GM19043 (cell line): Measurements from ENCODE around the gene TCL1B.
A peak's percentile ranks its signal among the peaks of the same experiment; 100 is the strongest.
"Not testable (repeated sequence)": the region's sequence is repeated elsewhere in the genome, so short reads cannot be mapped to it uniquely, and the experiment has no call there.

Experiments
- ATAC-seq: cut with Tn5 transposase; IDR thresholded peaks from one replicate; pipeline ENCODE4 v1.9.1; 2021; ENCODE audit warnings: low read depth; ENCODE audit not compliant: unreplicated experiment

TCL1B gene

GRCh38 chr14:95700221-95700976 is 14.2 kb downstream of the TCL1B start:
- ATAC-seq = no peak

GRCh38 chr14:95701846-95702221 is 15.6 kb downstream of the TCL1B start:
- ATAC-seq = no peak

DNA sequence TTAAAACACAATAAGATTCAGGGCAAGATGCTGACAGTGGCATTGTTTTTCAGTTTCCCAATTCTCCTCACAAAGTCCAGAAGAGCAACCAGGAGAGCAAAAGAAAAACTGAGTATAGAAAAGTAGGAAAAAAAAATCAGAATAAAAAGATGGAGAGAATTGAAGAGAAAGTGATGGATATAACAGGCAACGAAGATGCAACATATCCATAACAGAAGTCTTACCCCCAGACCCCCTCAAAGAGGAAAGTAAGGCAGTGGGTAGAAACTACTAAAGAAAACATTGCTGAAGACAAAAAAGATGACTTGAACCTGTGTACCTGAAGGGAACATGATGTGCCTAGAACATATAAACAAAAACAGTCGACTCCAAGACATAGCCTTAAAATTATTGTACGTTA is 17.1 kb downstream of the TCL1B start:
- ATAC-seq = no peak

DNA sequence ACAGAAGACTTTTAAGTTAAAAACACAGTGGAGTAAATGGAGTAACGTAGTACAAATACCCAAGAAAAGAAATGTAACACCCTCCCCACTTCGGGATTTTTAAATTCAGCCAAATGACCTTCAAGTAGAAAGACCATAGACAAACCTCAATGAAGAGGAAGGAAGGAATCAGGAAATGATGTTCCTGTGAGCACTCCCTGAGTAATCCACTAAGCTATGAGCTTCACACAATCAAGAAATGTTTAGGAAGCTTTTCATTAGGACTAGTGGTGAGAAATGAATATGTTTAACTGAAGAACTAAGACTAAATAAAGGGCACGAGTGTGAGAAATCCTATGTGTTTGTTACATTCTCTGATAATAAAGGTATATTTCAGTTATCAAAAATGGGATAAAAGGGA is 17.6 kb downstream of the TCL1B start:
- ATAC-seq = no peak

DNA sequence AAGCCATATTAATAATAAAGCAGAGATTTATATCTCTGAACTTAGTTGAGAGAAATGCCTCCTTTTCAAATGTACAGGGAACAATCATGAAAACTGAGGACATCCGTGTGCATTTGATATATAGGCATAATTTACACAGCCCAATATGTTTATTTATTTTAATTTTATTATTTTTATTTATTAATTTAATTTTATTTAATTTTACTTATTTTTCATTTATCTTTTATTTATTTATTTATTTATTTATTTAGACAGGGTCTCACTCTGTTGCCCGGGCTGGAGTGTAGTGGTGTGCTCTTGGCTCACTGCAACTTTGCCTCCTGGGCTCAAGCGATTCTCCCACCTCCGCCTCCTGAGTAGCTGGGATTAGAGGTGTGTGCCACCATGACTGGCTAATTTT is 19.3 kb downstream of the TCL1B start:
- no peak for ATAC-seq

- ATAC-seq = no peak
Measured at GRCh38 chr14:95707327-95707726, 21.1 kb downstream of the TCL1B start.

GRCh38 chr14:95710106-95710505 is 23.9 kb downstream of the TCL1B start:
- no peak for ATAC-seq

DNA sequence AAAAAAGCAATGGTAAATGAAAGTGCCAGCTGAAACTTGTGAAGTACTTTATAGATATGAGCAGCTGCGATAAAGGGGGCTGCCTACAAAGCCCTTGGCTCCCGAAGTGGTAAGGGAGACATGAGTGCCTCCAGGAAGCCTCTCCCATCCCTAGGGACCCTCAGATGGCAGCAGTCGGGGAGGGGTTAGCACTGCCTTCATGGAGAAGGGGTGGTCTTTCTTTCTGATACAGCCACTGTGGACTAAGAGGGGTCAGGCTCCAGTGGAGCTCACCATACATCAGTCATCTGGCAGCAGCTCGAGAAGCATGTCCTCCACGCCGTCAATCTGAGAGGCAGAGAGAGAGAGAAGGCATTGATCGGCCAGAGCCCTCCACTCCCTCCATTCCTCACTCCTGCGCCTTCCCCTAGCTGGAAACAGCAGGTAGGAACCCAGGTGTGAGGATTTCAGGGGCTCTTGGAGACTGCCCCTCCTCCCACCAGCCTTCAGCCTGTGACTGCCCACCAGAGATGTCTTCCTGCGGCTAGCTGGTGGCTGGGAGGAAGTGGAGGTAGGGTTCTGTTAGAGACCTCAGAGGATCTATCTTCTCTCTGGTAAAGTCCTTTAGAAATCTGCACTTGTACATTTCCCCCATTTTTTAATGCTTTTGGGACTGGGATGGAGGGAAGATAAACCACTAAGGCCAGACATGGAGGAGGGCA is 25.4 kb downstream of the TCL1B start:
- ATAC-seq = no peak

DNA sequence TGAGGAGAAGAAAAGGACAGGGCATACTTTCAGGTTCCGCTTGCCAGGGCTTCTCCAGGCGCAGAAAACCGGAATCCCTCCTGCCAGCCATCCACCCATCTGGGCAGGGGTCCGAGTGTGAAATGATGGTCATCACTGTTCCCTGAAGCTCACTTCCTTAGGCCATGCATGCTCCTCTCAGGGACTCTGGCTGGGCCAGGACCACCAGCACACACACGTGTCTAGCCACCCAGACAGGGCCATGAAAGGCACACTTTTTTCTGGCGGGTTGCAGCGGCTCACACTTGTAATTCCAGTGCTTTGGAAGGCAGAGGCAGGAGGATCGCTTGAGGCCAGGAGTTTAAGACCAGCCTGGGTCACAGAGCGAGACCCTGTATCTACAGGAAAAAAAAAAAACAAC is 26.2 kb downstream of the TCL1B start:
- no peak for ATAC-seq

DNA sequence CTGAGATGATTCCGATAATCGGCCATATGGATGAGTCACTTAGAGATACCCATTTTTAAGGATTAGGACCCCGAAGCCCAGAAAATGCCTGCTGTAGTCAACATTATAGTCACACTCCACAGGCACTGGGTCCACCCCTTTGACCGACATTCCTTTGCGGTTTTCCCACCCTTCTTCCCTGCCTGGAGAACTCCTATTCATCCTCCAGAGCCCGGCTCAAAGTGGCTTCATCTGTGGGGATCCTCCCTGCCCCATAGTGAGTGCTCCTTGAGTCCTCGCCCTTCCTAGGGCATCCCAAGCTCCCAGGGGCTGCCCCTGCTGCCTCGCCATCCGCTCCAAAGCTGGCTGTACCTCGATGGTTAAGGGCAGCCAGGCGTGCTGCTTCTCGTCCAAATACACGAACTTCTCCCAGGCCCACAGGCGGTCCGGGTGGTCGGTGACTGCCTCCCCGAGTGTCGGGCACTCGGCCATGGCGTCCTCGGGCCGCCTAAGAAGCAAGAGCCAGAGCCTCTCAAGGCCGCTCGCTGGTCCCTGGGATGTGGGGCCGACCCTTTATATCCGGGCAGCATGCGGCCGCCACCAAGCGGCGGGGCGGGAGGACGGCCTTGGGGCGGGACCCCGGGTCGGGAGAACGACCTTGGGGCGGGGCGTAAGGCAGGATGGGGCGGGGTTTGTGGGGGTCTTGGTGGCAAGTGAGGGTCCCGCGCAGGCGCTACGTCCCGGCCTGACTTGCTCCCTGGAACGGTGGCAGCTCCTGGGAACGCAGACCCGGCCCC is 27.6 kb downstream of the TCL1B start, which contains the start of gene TCL1A:
TSS of gene TCL1A (minus strand) at position 530 of the 776 bp plus-strand sequence. CDS start at position 471, 59 bp downstream.
- peak; percentile 71 for ATAC-seq

GRCh38 chr14:95722525-95723190 is 36.4 kb downstream of the TCL1B start:
- ATAC-seq = no peak

DNA sequence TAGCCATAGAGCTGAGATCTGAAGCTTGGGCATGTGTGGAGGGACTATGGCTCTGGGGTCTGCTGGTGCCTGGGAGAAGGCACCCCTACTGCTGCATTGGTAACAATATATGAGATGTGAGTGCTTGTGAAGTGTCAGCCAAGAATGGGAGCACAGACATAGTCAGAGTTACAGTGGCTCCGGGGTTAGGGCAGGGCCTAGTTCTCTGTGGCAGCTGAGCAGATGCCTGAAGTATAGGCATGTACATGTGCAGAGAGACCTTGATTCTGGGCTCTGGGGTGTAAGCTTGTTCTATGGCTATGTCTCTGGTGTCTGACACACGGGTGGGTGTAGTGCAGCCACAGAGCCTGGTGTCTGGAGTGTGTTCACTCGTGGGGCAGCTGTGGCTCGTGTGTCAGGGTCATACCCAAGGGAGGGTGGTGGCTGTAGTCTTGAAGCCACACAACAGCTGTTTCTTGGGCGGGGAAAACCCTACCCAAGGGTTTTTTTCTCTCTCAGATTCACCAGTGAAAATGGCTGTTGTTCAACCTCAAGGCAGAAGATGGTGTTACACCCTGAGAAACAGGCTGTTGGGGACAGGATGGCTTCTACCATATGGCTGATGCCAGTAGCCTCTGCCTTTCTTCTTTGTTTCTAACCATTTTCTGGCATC is 39.6 kb downstream of the TCL1B start:
- peak; percentile 77 for ATAC-seq

- ATAC-seq = no peak
Measured at GRCh38 chr14:95727056-95727700, 41.0 kb downstream of the TCL1B start.

DNA sequence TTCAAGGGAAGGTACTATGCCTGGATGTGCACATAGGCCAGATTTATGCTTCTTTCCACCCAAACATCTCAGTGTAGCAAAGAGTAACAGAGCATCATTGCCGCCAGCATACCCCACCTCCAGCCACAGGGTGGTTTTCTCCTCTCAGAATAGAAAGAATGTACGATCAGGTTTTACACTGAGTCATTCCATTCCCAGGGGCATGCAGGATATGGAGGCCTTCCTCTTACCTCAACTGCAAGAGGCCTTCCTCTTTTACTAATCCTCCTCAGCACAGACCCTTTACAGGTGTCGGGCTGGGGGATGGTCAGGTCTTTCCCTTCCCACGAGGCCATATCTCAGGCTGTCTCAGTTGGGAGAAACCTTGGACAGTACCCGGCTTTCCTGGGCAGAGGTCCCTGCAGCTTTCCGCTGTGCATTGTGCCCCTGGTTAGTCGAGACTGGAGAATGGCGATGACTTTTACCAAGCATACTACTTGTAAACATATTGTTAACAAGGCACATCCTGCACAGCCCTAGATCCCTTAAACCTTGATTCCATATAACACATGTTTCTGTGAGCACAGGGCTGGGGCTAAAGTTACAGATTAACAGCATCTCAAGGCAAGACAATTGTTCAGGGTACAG is 43.3 kb downstream of the TCL1B start:
- not testable (repeated sequence) for ATAC-seq

- ATAC-seq = no peak
Measured at GRCh38 chr14:95730126-95730525, 43.9 kb downstream of the TCL1B start.

- ATAC-seq = no peak
Measured at GRCh38 chr14:95733212-95733611, 47.0 kb downstream of the TCL1B start.

GRCh38 chr14:95739356-95739755 is 53.1 kb downstream of the TCL1B start:
- ATAC-seq = no peak

DNA sequence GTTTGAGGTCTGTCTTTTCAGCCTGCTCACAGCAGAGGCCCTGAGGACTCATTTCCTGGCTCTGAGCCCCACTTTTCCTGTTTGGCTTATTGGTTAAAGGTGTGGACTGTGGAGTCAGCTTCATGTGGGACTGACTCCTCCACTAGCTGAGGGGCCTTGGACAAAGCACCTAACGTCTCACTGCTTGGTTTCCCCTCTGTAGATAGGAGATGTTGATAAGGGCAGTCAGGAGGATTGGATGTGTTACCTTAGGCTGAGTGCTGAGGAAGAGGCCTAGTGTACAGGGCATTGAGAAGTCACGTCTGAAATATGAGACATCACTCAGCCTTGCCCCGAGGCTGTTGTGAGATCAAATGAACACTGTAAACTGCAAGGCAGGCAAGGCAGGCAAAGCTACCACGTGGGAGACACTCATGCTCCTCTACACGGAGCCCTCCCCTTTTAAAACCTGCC is 54.8 kb downstream of the TCL1B start:
- no peak for ATAC-seq

DNA sequence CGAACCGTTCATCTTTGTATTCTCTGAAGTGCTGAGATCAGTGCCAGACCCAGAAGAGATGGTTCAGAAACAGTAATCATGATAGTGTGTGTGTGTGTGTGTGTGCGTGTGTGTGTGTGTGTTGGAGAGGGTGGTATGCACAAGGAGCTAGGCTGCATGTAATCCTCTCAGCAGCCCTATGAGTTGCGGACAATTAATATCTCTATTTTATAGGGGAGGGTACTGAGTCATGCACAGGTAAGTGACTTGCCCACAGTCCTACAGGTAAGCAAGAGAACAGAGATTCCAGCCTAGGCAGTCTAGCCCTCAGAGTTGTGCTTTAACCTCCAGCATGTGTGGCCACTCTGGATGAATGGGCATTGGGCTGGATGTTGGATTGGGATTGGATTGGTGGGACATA is 55.6 kb downstream of the TCL1B start:
- ATAC-seq = no peak
